Lower lobe of right lung (tissue), 2 donors: Measurements from ENCODE around the gene CFAP20DC. TPM values are rescaled to one million over a fixed set of nuclear protein-coding genes. Genes with fewer than 3 reads are reported as not detected.
"Not testable (repeated sequence)": the region's sequence is repeated elsewhere in the genome, so short reads cannot be mapped to it uniquely, and the experiment has no call there.

Source experiments
- ATAC-seq, 2 donors: fragments of 200-7000 bp; cut with Tn5 transposase; one replicate each; pipeline ENCODE4 v1.9.1; 2020 to 2022; ENCODE audit warnings: mild to moderate bottlenecking in 2 of 2, moderate library complexity in 2 of 2
- DNase-seq: peaks from one replicate; pipeline ENCODE4 v3.0.0-alpha.2; 2020
- H3K27ac ChIP-seq: fragments of 200-600 bp; one replicate; pipeline ENCODE4 v1.8.0; 2022
- H3K27me3 ChIP-seq: fragments of 200-600 bp; one replicate; pipeline ENCODE4 v1.8.0; 2022; ENCODE audit warnings: low read depth
- H3K36me3 ChIP-seq: fragments of 200-600 bp; one replicate; pipeline ENCODE4 v1.8.0; 2022; ENCODE audit warnings: mild to moderate bottlenecking
- H3K4me1 ChIP-seq: fragments of 200-600 bp; one replicate; pipeline ENCODE4 v1.8.0; 2022
- H3K4me3 ChIP-seq: fragments of 200-600 bp; one replicate; pipeline ENCODE4 v1.8.0; 2022; ENCODE audit warnings: mild to moderate bottlenecking
- H3K9me3 ChIP-seq: fragments of 200-600 bp; one replicate; pipeline ENCODE4 v1.8.0; 2022
- intact Hi-C: fragments of 100-400 bp; cut with DNase I; formaldehyde crosslinking; loops from one replicate; pipeline ENCODE4 v1.11.0; 2022
- total RNA-seq: library from RNA; stranded (reverse); fragmentation: NEBNext Ultra II Directional; extraction: Animal tissue kit (Norgen Biotek cat#: 25700); gene quantifications from one replicate; pipeline ENCODE4 v1.2.1, GENCODE V29; 2021
- TF ChIP-seq, protein P1 (sequence below): fragments of 200-600 bp; IDR thresholded peaks from one replicate; pipeline ENCODE4 v1.8.0; 2022; ENCODE audit warnings: antibody characterized with exemption, mild to moderate bottlenecking
- donor health status: DM: no; HTN: yes; CAD: no; lungs with severe emphysema.

Gene CFAP20DC
- total RNA-seq, 1 donor from 2014 or later = 0.71 TPM

DNA sequence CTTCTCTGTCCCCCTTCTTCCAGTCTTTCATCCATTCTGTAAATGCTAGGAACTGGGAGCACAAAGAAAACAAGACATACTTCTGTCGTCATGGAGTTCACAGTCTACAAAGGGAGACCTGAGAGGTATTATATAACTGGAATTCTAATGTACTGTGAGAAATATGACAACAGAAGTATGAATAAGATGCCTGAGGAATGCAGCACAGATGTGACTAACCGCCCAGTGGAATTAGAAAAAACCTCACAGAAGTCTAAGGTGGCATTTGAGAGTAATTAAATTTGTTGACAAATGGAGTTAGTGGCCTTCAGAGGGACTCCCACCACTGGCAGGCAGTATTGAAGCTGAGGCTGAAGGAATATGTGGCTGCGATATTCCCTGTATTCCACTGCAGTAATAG is 214.7 kb downstream of the CFAP20DC start:
- intact Hi-C loops = no loop called here
- DNase-seq = no peak

DNA sequence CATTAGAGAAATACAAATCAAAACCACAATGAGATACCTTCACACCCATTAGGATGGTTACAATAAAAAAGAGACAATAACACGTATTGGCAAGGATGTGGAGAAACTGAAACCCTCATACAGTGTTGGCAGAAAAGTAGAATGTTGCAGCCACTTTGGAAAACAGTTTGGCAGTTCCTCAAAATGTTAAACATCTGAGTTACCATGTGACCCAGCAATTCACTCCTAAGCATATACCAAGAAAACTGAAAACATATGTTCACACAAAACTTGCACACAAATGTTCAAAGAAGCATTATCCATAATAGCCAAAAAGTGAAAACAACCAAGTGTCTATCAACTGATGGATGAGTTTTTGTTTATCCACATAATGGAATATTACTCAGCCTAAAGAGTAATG is 216.3 kb downstream of the CFAP20DC start:
- no peaks in the 10 kb centered on the region for H3K9me3 ChIP-seq
- H3K36me3 ChIP-seq = no peaks in the 10 kb centered on the region
- no peaks in the 10 kb centered on the region for H3K4me1 ChIP-seq
- intact Hi-C loops = no loop called here
- H3K27ac ChIP-seq = no peak overlapping the region
- TF ChIP-seq, protein P1, sequence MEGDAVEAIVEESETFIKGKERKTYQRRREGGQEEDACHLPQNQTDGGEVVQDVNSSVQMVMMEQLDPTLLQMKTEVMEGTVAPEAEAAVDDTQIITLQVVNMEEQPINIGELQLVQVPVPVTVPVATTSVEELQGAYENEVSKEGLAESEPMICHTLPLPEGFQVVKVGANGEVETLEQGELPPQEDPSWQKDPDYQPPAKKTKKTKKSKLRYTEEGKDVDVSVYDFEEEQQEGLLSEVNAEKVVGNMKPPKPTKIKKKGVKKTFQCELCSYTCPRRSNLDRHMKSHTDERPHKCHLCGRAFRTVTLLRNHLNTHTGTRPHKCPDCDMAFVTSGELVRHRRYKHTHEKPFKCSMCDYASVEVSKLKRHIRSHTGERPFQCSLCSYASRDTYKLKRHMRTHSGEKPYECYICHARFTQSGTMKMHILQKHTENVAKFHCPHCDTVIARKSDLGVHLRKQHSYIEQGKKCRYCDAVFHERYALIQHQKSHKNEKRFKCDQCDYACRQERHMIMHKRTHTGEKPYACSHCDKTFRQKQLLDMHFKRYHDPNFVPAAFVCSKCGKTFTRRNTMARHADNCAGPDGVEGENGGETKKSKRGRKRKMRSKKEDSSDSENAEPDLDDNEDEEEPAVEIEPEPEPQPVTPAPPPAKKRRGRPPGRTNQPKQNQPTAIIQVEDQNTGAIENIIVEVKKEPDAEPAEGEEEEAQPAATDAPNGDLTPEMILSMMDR = no peak
- H3K4me3 ChIP-seq = no peak overlapping the region
- ATAC-seq = no peak
- DNase-seq = no peak
- no peaks in the 10 kb centered on the region for H3K27me3 ChIP-seq

More for the DNA sequence above, 214.7 kb downstream of the CFAP20DC start:
- H3K4me3 ChIP-seq = no peak overlapping the region
- H3K9me3 ChIP-seq = no peaks in the 10 kb centered on the region
- no peaks in the 10 kb centered on the region for H3K4me1 ChIP-seq
- TF ChIP-seq, protein P1 = no peak
- no peak overlapping the region for H3K27ac ChIP-seq
- ATAC-seq = no peak
- H3K36me3 ChIP-seq = no peaks in the 10 kb centered on the region
- H3K27me3 ChIP-seq = no peaks in the 10 kb centered on the region

DNA sequence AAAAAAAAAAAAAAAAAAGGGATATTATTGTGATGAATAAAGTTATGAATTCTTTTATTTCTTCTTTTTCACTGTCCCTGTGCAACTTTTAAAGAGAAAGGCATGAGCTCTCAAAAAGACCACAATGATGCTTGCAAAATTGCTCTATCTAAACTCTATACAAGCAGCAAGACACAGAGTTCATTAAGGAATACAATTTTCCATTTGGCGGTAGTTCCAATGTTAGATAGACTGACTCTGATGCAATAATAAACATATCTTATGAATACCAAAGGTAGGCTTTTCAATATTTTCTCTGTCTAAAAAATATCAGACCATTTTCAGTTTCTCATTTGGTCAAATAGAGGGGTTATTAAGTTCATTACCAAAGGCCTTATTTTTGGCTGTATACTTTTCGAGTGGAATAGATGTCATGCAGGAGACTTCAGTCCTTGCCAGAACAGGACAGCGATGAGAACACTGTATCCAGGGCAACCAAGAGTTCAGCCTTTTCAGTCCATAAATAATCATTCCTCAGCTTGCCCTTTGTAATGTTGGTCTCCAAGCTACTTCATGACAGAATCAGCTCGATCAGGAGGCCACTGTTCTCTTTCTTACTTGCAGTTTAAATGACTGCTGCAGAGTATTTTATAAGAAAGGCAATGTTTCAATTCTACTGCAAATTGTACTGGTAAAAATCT is 220.4 kb downstream of the CFAP20DC start:
- no peaks in the 10 kb centered on the region for H3K4me1 ChIP-seq
- ATAC-seq = no peak
- TF ChIP-seq, protein P1 = no peak
- no peak overlapping the region for H3K4me3 ChIP-seq
- H3K27me3 ChIP-seq = no peaks in the 10 kb centered on the region
- intact Hi-C loops = no loop called here
- H3K36me3 ChIP-seq = no peaks in the 10 kb centered on the region
- H3K27ac ChIP-seq = no peak overlapping the region
- H3K9me3 ChIP-seq = no peaks in the 10 kb centered on the region
- DNase-seq = no peak

DNA sequence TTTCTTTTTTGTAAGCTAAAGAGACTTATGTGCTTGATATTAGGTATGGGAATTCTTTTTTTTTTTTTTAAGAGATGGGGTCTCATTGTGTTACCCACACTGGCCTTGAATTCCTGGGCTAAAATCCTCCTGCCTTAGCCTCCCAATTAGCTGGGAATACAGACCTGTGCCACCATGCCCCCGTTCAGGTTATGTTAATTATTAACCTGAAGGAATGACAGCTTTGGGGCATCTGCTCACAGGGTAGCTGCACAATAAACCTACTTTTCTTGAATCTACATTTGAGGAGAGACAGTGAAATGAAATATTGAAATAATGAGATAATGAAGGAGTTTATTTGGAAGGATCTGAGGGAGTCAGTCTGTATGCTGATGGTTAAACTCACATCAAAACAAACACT is 225.0 kb downstream of the CFAP20DC start:
- Histone ChIP-seq H3K27ac (no peak overlapping the region), H3K9me3 (no peaks in the 10 kb centered on the region), H3K4me1 (no peaks in the 10 kb centered on the region), H3K36me3 (no peaks in the 10 kb centered on the region), H3K4me3 (no peak overlapping the region), H3K27me3 (no peaks in the 10 kb centered on the region)
- intact Hi-C loops = no loop called here
- TF ChIP-seq, protein P1 = no peak
- ATAC-seq (no peak), DNase-seq (no peak)

DNA sequence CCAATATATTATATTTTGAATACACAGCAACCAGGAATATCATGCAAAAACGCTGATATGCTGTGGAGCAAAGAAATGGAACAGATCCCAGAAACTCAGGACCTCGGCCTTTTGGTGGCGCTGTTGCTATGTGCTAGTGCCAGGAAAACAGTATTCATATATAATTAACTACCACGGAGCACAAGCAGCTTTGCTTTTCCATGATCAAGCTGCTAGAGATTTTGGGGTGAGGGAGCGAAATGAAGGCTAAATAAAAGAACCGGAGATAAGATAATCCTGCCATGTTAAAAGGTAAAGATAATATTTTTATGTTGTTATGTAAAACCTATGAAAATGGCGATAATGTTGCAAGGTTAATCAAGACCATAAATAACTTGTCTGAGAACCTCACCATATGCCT is 225.5 kb downstream of the CFAP20DC start:
- Histone ChIP-seq H3K27me3 (no peaks in the 10 kb centered on the region), H3K36me3 (no peaks in the 10 kb centered on the region), H3K4me1 (no peaks in the 10 kb centered on the region), H3K9me3 (no peaks in the 10 kb centered on the region), H3K4me3 (no peak overlapping the region), H3K27ac (no peak overlapping the region)
- no peak for DNase-seq
- TF ChIP-seq, protein P1 = peak; percentile 53
- intact Hi-C loops = no loop called here
- ATAC-seq = no peak

DNA sequence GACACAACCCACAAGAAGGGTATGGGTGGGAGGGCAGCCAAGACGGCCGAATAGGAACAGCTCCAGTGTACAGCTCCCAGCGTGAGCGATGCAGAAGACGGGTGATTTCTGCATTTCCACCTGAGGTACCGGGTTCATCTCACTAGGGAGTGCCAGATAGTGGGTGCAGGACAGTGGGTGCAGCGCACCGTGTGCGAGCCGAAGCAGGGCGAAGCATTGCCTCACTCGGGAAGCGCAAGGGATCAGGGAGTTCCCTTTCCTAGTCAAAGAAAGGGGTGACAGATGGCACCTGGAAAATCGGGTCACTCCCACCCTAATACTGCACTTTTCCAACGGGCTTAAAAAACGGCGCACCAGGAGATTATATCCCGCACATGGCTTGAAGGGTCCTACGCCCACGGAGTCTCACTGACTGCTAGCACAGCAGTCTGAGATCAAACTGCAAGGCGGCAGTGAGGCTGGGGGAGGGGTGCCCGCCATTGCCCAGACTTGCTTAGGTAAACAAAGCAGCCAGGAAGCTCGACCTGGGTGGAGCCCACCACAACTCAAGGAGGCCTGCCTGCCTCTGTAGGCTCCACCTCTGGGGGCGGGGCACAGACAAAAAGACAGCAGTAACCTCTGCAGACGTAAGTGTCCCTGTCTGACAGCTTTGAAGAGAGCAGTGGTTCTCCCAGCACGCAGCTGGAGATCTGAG is 243.1 kb downstream of the CFAP20DC start:
- H3K9me3 ChIP-seq, ATAC-seq, H3K4me3 ChIP-seq, DNase-seq, H3K4me1 ChIP-seq, H3K36me3 ChIP-seq, H3K27ac ChIP-seq, H3K27me3 ChIP-seq, intact Hi-C loops: not testable (repeated sequence)
